ENCODE measurements around the gene LLGL2. TPM values are rescaled to one million over a fixed set of nuclear protein-coding genes. Genes with fewer than 3 reads are reported as not detected.
"Not testable (repeated sequence)": the region's sequence is repeated elsewhere in the genome, so short reads cannot be mapped to it uniquely, and the experiment has no call there.

LLGL2 gene
- total and polyA plus RNA-seq, 2 experiments from 2014 or later, result 35.2 to 40.3 TPM

DNA sequence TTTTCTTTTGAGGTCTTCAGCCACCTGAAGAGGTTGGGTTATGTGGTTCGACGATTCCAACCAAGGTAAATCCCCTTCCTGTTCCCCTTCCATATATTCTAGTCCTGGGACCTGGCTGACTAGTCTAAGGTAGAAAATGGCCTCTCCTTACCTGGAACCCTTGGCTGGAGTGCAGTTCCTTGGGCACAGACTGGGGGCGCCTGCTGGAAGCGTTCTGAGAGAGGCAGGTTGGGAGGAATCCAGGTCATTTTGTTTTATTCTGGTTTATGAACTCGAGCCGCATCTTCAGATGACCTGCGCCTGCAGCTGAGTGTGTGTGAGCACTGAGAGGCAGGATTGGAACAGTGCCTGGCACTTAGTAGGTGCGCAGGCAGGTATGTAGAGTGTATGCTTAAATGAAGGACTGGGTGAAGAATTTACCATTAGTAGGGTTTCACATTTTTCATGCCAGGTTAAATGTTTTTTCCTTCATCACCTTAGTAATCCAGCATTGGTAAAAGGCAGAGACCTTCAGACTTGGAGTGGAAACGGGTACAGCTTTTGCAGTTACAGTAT lies 6.4 kb upstream of the LLGL2 start:
- Histone ChIP-seq H3K4me1 (ENCODE audit: low read depth) (peaks cover 7% of the 10 kb centered on the region), H3K27me3 (no peaks in the 10 kb centered on the region), H3K4me3 (no peak overlapping the region), H3K36me3 (peaks cover 9% of the 10 kb centered on the region), H3K27ac (no peak overlapping the region), H3K9me3 (ENCODE audit: low read depth) (no peaks in the 10 kb centered on the region)
- no peak for DNase-seq (ENCODE audit: low read depth in 1 of 2, low spot score in 1 of 2)
- TF ChIP-seq, protein P1, sequence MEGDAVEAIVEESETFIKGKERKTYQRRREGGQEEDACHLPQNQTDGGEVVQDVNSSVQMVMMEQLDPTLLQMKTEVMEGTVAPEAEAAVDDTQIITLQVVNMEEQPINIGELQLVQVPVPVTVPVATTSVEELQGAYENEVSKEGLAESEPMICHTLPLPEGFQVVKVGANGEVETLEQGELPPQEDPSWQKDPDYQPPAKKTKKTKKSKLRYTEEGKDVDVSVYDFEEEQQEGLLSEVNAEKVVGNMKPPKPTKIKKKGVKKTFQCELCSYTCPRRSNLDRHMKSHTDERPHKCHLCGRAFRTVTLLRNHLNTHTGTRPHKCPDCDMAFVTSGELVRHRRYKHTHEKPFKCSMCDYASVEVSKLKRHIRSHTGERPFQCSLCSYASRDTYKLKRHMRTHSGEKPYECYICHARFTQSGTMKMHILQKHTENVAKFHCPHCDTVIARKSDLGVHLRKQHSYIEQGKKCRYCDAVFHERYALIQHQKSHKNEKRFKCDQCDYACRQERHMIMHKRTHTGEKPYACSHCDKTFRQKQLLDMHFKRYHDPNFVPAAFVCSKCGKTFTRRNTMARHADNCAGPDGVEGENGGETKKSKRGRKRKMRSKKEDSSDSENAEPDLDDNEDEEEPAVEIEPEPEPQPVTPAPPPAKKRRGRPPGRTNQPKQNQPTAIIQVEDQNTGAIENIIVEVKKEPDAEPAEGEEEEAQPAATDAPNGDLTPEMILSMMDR (IDR thresholded peaks at IDR 0.05; ENCODE audit: low read depth, low read length), result no peak

DNA sequence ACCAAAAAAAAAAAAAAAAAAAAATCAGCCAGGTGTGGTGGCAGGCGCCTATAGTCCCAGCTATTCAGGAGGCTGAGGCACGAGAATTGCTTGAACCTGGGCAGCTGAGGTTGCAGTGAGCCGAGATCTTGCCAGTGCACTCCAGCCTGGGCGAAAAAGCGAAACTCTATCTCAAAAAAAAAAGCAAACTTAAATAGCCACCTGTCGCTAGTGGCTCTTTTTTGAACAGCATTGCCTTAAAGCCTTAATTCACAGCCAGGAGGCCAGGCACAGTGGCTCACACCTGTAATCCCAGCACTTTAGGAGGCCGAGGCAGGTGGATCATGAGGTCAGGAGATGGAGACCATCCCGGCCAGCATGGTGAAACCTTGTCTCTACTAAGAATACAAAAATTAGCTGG lies 5.1 kb upstream of the LLGL2 start:
- not testable (repeated sequence) for H3K4me3 ChIP-seq; H3K9me3 ChIP-seq (ENCODE audit: low read depth); H3K27me3 ChIP-seq; H3K4me1 ChIP-seq (ENCODE audit: low read depth); DNase-seq (ENCODE audit: low read depth in 1 of 2, low spot score in 1 of 2); H3K27ac ChIP-seq; H3K36me3 ChIP-seq

DNA sequence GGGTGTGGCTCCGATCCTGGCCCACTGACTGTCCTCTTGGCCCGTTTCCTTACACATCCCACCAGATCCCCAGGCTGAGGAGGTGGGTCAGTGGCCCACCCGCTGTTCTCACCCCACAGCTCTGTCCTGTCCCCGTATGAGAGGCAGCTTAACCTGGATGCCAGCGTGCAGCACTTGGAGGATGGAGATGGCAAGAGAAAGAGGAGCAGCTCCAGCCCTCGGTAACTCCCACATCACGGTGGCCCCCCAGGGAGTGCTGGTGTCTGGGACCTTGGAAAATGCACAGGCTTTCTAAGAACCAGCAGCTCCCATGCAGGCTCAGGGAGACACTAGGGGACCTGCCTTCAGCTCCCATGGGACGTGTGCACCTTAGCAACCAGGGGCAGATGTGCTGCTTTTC lies 4.2 kb upstream of the LLGL2 start:
- H3K4me1 ChIP-seq (ENCODE audit: low read depth), result peaks cover 5% of the 10 kb centered on the region
- H3K9me3 ChIP-seq (ENCODE audit: low read depth), result no peaks in the 10 kb centered on the region
- H3K27ac ChIP-seq, result no peak overlapping the region
- no peak overlapping the region for H3K4me3 ChIP-seq
- no peak for DNase-seq (ENCODE audit: low read depth in 1 of 2, low spot score in 1 of 2)
- peaks cover 5% of the 10 kb centered on the region for H3K27me3 ChIP-seq
- TF ChIP-seq, protein P1 (IDR thresholded peaks at IDR 0.05; ENCODE audit: low read depth, low read length), result no peak
- peaks cover 9% of the 10 kb centered on the region for H3K36me3 ChIP-seq

DNA sequence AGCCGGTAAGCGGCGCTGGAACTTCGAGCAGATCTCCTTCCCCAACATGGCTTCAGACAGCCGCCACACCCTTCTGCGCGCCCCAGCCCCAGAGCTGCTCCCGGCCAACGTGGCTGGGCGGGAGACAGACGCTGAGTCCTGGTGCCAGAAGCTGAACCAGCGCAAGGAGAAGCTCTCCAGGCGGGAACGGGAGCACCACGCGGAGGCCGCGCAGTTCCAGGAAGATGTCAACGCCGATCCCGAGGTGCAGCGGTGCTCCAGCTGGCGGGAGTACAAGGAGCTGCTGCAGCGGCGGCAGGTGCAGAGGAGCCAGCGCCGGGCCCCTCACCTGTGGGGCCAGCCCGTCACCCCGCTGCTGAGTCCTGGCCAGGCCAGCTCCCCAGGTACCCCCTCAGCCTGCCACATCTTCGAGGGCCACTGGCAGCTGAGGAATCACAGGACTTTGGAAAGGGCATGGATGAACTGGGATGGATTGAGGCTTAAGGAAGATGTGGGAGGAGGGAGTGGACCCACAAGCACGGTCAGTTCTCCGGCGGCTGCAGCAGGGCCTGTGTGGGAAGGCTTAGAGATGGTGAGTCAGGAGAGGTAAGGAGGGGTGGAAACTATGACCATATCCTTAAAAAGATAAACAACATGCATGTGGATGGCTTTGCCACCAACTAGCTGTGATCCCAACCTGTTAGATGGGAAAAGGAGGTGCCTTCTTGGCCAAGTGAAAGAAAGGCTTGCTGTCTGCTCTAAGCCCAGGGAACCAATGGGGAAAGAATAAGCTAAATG lies 3.4 kb upstream of the LLGL2 start:
- peaks cover 9% of the 10 kb centered on the region for H3K36me3 ChIP-seq
- H3K9me3 ChIP-seq (ENCODE audit: low read depth), result no peaks in the 10 kb centered on the region
- peaks cover 4% of the 10 kb centered on the region for H3K4me1 ChIP-seq (ENCODE audit: low read depth)
- no peak overlapping the region for H3K27ac ChIP-seq
- H3K4me3 ChIP-seq, result no peak overlapping the region
- no peak for DNase-seq (ENCODE audit: low read depth in 1 of 2, low spot score in 1 of 2)
- peaks cover 14% of the 10 kb centered on the region for H3K27me3 ChIP-seq
- TF ChIP-seq, protein P1 (IDR thresholded peaks at IDR 0.05; ENCODE audit: low read depth, low read length), result no peak

DNA sequence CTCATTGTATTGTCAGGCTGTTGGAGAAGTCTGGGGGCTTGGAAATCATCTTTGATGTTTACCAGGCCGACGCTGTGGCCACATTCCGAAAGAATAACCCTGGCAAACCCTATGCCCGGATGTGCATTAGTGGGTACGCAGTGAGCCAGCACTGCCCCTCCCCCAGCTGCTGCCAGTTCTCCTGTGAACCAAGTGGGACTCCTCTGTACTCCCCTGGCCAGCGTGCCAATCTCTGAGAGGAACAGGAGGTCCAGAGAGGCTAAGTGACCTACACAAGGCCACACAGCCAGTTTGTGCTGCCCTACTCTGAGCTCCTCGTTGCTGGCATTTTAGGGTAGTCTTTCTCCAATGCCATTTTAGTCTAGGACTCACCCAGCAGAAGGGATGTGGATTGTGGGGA lies 1.9 kb upstream of the LLGL2 start:
- TF ChIP-seq, protein P1 (IDR thresholded peaks at IDR 0.05; ENCODE audit: low read depth, low read length), result no peak
- H3K4me1 ChIP-seq (ENCODE audit: low read depth), result no peaks in the 10 kb centered on the region
- no peak overlapping the region for H3K4me3 ChIP-seq
- H3K36me3 ChIP-seq, result peaks cover 9% of the 10 kb centered on the region
- no peak for DNase-seq (ENCODE audit: low read depth in 1 of 2, low spot score in 1 of 2)
- H3K27ac ChIP-seq, result no peak overlapping the region
- peaks cover 15% of the 10 kb centered on the region for H3K27me3 ChIP-seq
- H3K9me3 ChIP-seq (ENCODE audit: low read depth), result no peaks in the 10 kb centered on the region

DNA sequence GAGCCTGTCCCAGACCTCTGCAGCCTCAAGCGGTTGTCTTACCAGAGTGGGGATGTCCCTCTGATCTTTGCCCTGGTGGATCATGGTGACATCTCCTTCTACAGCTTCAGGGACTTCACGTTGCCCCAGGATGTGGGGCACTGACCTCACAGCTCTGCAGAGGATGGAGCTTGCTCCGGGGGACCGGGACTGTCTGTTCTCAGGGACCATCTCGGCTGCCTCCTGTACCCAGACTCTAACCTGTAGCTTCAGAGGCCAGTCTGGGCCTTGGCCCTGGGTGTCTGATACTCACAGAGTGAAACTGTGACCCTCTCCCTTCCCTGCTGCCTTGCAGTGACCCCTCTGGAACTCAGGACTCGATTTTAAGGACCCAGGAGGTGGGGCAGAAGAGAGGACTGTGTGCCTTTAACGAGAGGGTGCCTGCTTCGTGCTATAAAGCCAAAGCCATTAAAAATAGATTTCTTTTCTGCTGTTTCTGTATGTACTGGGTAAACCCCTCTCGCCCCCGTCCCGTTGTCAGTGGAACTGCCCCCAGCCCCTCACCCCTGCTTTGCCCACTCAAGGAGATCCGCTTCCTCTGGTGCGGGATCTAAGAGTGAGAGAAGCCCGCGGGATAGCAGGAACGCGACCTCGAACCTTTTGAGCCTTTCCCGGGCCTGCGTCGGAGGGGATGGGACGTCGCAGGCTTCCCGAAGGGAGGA lies 1.1 kb upstream of the LLGL2 start:
- peak overlapping the region; percentile 83 for H3K4me3 ChIP-seq
- DNase-seq (ENCODE audit: low read depth in 1 of 2, low spot score in 1 of 2), result no peak
- H3K36me3 ChIP-seq, result peaks cover 9% of the 10 kb centered on the region
- TF ChIP-seq, protein P1 (IDR thresholded peaks at IDR 0.05; ENCODE audit: low read depth, low read length), result no peak
- H3K27me3 ChIP-seq, result peaks cover 15% of the 10 kb centered on the region
- H3K4me1 ChIP-seq (ENCODE audit: low read depth), result no peaks in the 10 kb centered on the region
- no peaks in the 10 kb centered on the region for H3K9me3 ChIP-seq (ENCODE audit: low read depth)
- no peak overlapping the region for H3K27ac ChIP-seq

Measured in cardiac muscle cell (in vitro differentiated cells and primary cell).